ENCODE measurements around the gene PRKCQ.

- TF ChIP-seq CTCF (IDR thresholded peaks at IDR 0.05) (no peak), POLR2A (IDR thresholded peaks at IDR 0.05) (no peak)
These were observed 122.7 kb downstream of the PRKCQ start for GRCh38 chr10:6457376-6457775.

Data from breast epithelium (tissue), 3 donors.